ENCODE results near the gene KCNQ4.

DNA sequence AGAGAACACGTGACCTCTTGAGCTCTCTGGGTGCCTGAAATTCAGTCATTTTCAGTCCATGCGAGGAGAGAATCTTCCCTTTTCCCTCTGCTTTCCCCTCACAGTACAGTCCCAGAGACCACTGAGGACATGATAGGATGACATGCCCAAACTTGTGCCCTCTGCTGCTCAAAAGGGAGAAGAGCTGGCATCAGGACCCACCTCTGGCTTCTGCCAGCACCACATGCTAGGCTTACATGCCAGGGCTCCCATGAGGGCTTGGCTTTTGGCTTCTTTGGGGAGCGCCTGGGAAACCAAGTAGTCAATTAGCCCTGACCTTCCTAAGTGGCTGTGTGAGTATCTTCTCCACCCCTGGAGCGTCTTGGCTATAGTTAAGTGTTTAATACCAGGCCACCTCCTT lies 13.8 kb upstream of the KCNQ4 start:
- TF ChIP-seq, protein P1, sequence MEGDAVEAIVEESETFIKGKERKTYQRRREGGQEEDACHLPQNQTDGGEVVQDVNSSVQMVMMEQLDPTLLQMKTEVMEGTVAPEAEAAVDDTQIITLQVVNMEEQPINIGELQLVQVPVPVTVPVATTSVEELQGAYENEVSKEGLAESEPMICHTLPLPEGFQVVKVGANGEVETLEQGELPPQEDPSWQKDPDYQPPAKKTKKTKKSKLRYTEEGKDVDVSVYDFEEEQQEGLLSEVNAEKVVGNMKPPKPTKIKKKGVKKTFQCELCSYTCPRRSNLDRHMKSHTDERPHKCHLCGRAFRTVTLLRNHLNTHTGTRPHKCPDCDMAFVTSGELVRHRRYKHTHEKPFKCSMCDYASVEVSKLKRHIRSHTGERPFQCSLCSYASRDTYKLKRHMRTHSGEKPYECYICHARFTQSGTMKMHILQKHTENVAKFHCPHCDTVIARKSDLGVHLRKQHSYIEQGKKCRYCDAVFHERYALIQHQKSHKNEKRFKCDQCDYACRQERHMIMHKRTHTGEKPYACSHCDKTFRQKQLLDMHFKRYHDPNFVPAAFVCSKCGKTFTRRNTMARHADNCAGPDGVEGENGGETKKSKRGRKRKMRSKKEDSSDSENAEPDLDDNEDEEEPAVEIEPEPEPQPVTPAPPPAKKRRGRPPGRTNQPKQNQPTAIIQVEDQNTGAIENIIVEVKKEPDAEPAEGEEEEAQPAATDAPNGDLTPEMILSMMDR (conservative IDR thresholded peaks at IDR 0.05; ENCODE audit: low read depth in 2 of 2): 0 out of 4 replicates have a peak, but pooled peaks have one; percentile 15 to 22
- no peak for TF ChIP-seq POLR2AphosphoS5 (IDR thresholded peaks at IDR 0.05; ENCODE audit: low read depth)
- TF ChIP-seq JUNB (IDR thresholded peaks at IDR 0.05; ENCODE audit: unreplicated experiment): no peak
- TF ChIP-seq, protein P2, sequence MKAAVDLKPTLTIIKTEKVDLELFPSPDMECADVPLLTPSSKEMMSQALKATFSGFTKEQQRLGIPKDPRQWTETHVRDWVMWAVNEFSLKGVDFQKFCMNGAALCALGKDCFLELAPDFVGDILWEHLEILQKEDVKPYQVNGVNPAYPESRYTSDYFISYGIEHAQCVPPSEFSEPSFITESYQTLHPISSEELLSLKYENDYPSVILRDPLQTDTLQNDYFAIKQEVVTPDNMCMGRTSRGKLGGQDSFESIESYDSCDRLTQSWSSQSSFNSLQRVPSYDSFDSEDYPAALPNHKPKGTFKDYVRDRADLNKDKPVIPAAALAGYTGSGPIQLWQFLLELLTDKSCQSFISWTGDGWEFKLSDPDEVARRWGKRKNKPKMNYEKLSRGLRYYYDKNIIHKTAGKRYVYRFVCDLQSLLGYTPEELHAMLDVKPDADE (IDR thresholded peaks at IDR 0.05): no peak
- TF ChIP-seq, protein P3, sequence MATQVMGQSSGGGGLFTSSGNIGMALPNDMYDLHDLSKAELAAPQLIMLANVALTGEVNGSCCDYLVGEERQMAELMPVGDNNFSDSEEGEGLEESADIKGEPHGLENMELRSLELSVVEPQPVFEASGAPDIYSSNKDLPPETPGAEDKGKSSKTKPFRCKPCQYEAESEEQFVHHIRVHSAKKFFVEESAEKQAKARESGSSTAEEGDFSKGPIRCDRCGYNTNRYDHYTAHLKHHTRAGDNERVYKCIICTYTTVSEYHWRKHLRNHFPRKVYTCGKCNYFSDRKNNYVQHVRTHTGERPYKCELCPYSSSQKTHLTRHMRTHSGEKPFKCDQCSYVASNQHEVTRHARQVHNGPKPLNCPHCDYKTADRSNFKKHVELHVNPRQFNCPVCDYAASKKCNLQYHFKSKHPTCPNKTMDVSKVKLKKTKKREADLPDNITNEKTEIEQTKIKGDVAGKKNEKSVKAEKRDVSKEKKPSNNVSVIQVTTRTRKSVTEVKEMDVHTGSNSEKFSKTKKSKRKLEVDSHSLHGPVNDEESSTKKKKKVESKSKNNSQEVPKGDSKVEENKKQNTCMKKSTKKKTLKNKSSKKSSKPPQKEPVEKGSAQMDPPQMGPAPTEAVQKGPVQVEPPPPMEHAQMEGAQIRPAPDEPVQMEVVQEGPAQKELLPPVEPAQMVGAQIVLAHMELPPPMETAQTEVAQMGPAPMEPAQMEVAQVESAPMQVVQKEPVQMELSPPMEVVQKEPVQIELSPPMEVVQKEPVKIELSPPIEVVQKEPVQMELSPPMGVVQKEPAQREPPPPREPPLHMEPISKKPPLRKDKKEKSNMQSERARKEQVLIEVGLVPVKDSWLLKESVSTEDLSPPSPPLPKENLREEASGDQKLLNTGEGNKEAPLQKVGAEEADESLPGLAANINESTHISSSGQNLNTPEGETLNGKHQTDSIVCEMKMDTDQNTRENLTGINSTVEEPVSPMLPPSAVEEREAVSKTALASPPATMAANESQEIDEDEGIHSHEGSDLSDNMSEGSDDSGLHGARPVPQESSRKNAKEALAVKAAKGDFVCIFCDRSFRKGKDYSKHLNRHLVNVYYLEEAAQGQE (IDR thresholded peaks at IDR 0.05; ENCODE audit: unreplicated experiment): no peak

All from GM23338 (cell line).